Mesendoderm (in vitro differentiated cells): ENCODE results near the gene ZNF485.
"Not testable (repeated sequence)": the region's sequence is repeated elsewhere in the genome, so short reads cannot be mapped to it uniquely, and the experiment has no call there.

ENCODE experiments used
- DNase-seq: peaks from one replicate; pipeline ENCODE4 v3.0.0; 2013
- H2AK5ac ChIP-seq: 2 replicates; pipeline ENCODE4 v1.6.1; 2013; ENCODE audit warnings: low read length, inconsistent platforms
- H2BK120ac ChIP-seq: 2 replicates; pipeline ENCODE4 v1.6.1; 2013; ENCODE audit warnings: low read depth, mild to moderate bottlenecking, low read length, moderate library complexity, mixed read lengths
- H2BK15ac ChIP-seq: replicated peaks from 2 replicates; pipeline ENCODE4 v1.6.1; 2013; ENCODE audit warnings: low read depth, mild to moderate bottlenecking, moderate library complexity
- H2BK5ac ChIP-seq: 2 replicates; pipeline ENCODE4 v1.6.1; 2013; ENCODE audit warnings: low read length, inconsistent platforms
- H3K18ac ChIP-seq: 2 replicates; pipeline ENCODE4 v1.6.1; 2013; ENCODE audit warnings: mild to moderate bottlenecking, low read length, mixed read lengths
- H3K23ac ChIP-seq: one replicate; pipeline ENCODE4 v1.6.1; 2013; ENCODE audit warnings: low read length
- H3K27ac ChIP-seq: 2 replicates; pipeline ENCODE4 v1.5.1; 2013; ENCODE audit warnings: low read depth, mild to moderate bottlenecking, inconsistent platforms, low read length, moderate library complexity
- H3K27me3 ChIP-seq: 2 replicates; pipeline ENCODE4 v1.6.1; 2013; ENCODE audit warnings: low read length, control low read depth, mild to moderate bottlenecking, inconsistent platforms; ENCODE audit not compliant: insufficient read depth, poor library complexity
- H3K36me3 ChIP-seq: 2 replicates; pipeline ENCODE4 v1.6.1; 2013; ENCODE audit warnings: low read length, inconsistent platforms; ENCODE audit not compliant: control insufficient read depth, insufficient read depth
- H3K4ac ChIP-seq: one replicate; pipeline ENCODE4 v1.6.1; 2013; ENCODE audit warnings: low read depth, mild to moderate bottlenecking, low read length, moderate library complexity
- H3K4me1 ChIP-seq: 2 replicates; pipeline ENCODE4 v1.6.1; 2013; ENCODE audit warnings: low read depth, low read length, inconsistent platforms; ENCODE audit not compliant: control insufficient read depth
- H3K4me2 ChIP-seq: 2 replicates; pipeline ENCODE4 v1.6.1; 2013; ENCODE audit warnings: low read length
- H3K4me3 ChIP-seq: 2 replicates; pipeline ENCODE4 v1.5.1; 2013; ENCODE audit warnings: mild to moderate bottlenecking, low read length
- H3K56ac ChIP-seq: one replicate; pipeline ENCODE4 v1.6.1; 2013; ENCODE audit warnings: low read length
- H3K79me1 ChIP-seq: 2 replicates; pipeline ENCODE4 v1.6.1; 2013; ENCODE audit warnings: low read length, inconsistent platforms
- H3K79me2 ChIP-seq: 2 replicates; pipeline ENCODE4 v1.6.1; 2013; ENCODE audit warnings: mild to moderate bottlenecking, low read length; ENCODE audit not compliant: control insufficient read depth, insufficient read depth
- H3K9ac ChIP-seq: 2 replicates; pipeline ENCODE4 v1.6.1; 2013; ENCODE audit warnings: low read length, inconsistent platforms
- H4K5ac ChIP-seq: one replicate; pipeline ENCODE4 v1.6.1; 2013; ENCODE audit warnings: low read length
- H4K8ac ChIP-seq: one replicate; pipeline ENCODE4 v1.6.1; 2013; ENCODE audit warnings: low read depth, mild to moderate bottlenecking, control low read depth, low read length, moderate library complexity
- WGBS: extraction: QIAGEN DNeasy Blood & Tissue Kit; methylation state at CpG from one replicate; pipeline ENCODE4 v1.1.7; 2013; ENCODE audit warnings: low lambda C conversion rate, missing lambda C conversion rate; ENCODE audit not compliant: insufficient coverage; ENCODE audit errors: extremely low coverage; 5-methylcytosine and 5-hydroxymethylcytosine counted together

ZNF485 gene

DNA sequence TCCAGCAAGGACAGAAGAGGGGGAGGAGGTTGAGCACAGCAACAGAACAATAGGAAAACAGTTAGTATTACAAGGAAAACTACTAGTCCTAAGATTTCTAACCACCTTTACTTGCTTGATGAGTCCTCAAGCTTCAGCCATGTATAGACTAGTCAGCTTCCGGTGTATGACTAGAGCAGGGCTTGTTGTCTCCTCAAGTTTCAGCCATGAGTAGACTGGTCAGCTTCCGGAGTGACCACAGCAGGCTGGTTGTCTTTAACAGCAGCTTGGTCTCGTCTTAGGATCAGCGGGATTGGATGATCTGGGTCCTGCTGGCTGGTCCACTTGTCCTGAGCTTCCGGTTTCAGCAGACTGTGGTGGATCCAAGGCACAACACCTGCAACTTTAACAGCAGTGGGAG is 21.2 kb upstream of the ZNF485 start:
- H3K79me1 ChIP-seq = no peaks in the 10 kb centered on the region
- no peak overlapping the region for H2BK15ac ChIP-seq
- H3K4me1 ChIP-seq = no peaks in the 10 kb centered on the region
- no peak overlapping the region for H2AK5ac ChIP-seq
- no peak overlapping the region for H2BK120ac ChIP-seq
- no peaks in the 10 kb centered on the region for H3K36me3 ChIP-seq
- no peak overlapping the region for H3K23ac ChIP-seq
- H4K5ac ChIP-seq = no peak overlapping the region
- no peak overlapping the region for H3K4me3 ChIP-seq
- no peak overlapping the region for H3K56ac ChIP-seq
- WGBS = no CpG with 5 or more reads among the region's 5 CpGs
- H2BK5ac ChIP-seq = no peak overlapping the region
- no peaks in the 10 kb centered on the region for H3K27me3 ChIP-seq
- no peak overlapping the region for H3K18ac ChIP-seq
- no peak overlapping the region for H3K9ac ChIP-seq
- no peak overlapping the region for H3K4me2 ChIP-seq
- no peak overlapping the region for H3K4ac ChIP-seq
- DNase-seq = no peak
- H3K27ac ChIP-seq = no peak overlapping the region
- no peaks in the 10 kb centered on the region for H3K79me2 ChIP-seq
- H4K8ac ChIP-seq = no peak overlapping the region

DNA sequence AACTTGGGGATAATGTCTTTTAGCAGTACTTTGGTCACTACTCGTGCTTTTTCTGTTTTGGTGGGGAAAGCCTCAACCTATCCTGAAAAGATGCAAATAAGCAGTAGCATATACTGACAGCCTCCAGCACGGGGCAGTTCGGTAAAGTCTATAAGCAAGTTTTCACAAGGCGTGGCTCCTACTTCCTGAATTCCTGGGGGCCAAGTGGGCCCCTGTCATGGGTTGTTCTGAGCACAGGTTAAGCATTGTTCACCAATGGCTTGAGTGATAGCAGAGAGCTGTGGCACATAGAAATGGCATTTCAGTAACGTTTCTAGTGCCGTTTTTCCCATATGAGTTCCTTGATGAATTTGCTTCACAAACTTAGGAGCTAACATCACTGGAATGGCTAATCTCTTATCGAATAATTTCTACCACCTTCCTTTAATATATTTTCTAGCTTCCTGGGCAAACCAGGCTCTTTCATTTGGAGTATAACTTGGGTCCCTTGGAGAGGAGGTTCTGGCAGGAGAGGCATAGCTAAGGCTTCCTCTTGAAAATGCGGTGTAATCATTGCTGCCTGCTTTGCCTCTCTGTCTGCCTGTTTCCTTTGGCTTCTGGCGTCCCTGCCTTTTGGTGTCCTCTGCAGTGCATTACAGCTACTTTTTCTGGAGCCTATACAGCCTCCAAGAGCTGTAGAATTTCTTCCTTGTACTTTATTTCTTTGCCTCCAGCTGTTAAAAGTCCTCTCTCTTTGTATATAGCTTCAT is 20.1 kb upstream of the ZNF485 start:
- DNase-seq = no peak
- no peak overlapping the region for H3K27ac ChIP-seq
- H3K79me2 ChIP-seq = no peaks in the 10 kb centered on the region
- H2AK5ac ChIP-seq = no peak overlapping the region
- H3K79me1 ChIP-seq = no peaks in the 10 kb centered on the region
- H3K56ac ChIP-seq = no peak overlapping the region
- no peak overlapping the region for H3K18ac ChIP-seq
- no peak overlapping the region for H3K23ac ChIP-seq
- no peak overlapping the region for H3K4me2 ChIP-seq
- no peak overlapping the region for H3K4me3 ChIP-seq
- no peak overlapping the region for H3K4ac ChIP-seq
- no peaks in the 10 kb centered on the region for H3K27me3 ChIP-seq
- no peak overlapping the region for H2BK5ac ChIP-seq
- H4K5ac ChIP-seq = no peak overlapping the region
- H3K4me1 ChIP-seq = no peaks in the 10 kb centered on the region
- no peak overlapping the region for H2BK120ac ChIP-seq
- H2BK15ac ChIP-seq = no peak overlapping the region
- H3K36me3 ChIP-seq = no peaks in the 10 kb centered on the region
- no peak overlapping the region for H4K8ac ChIP-seq
- no peak overlapping the region for H3K9ac ChIP-seq
- no CpG with 5 or more reads among the region's 9 CpGs for WGBS

DNA sequence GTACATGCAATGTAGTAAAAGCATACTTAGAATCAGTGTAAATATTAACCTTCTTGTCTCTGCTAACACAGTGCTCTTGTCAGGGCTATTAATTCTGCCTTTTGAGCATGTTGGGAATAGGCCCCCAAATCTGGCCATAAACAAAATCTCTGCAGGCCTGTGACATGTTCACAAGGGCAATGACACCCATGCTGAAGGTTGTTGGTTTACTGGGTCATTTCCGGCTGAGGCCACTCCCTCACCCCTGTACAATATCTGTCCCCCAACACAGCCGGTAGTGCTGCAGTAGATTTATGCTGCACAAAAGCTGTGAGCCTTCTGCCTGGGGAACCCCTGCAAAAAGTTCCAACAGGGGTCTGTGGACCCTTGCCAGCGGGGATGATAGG is 19.5 kb upstream of the ZNF485 start:
- not testable (repeated sequence) for DNase-seq, H3K4me3 ChIP-seq, H3K23ac ChIP-seq, H3K18ac ChIP-seq, H4K5ac ChIP-seq, H3K27me3 ChIP-seq, H3K79me1 ChIP-seq, H3K4me2 ChIP-seq, H3K4me1 ChIP-seq, H3K9ac ChIP-seq, H2BK5ac ChIP-seq, H3K27ac ChIP-seq, H3K36me3 ChIP-seq, H3K4ac ChIP-seq, H4K8ac ChIP-seq, H2AK5ac ChIP-seq, H2BK120ac ChIP-seq, H3K56ac ChIP-seq, H3K79me2 ChIP-seq, H2BK15ac ChIP-seq
- WGBS = no CpG with 5 or more reads among the region's 3 CpGs

DNA sequence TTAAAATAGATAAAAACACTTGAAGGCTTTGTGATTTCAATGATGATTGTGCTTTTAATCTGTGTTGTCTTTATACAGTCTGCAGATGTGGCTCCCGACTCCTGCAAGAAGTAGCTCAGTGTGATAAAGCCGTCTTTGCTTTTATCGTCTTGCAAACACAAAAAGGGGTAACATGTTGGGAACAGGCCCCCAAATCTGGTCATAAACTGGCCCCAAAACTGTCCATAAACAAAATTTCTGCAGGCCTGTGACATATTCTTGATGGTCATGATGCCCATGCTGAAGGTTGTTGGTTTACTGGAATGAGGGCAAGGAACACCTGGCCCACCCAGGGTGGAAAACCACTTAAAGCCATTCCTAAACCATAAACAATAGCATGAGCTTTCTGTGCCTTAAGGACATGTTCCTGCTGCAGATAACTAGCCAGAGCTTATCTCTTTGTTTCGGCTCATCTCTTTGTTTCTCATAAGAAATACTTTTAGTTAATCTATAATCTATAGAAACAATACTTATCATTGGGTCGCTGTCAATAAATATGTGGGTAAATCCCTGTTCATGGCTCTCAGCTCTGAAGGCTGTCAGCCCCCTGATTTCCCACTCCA is 14.8 kb upstream of the ZNF485 start:
- Histone ChIP-seq H3K79me1 (no peaks in the 10 kb centered on the region), H3K4ac (no peak overlapping the region), H3K27me3 (no peaks in the 10 kb centered on the region), H3K18ac (no peak overlapping the region), H2BK5ac (no peak overlapping the region), H2BK15ac (no peak overlapping the region), H3K79me2 (no peaks in the 10 kb centered on the region), H3K23ac (no peak overlapping the region), H3K4me3 (no peak overlapping the region), H3K9ac (no peak overlapping the region), H2AK5ac (no peak overlapping the region), H2BK120ac (no peak overlapping the region), H3K56ac (no peak overlapping the region), H3K4me1 (no peaks in the 10 kb centered on the region), H4K8ac (no peak overlapping the region), H3K27ac (no peak overlapping the region), H3K4me2 (no peak overlapping the region), H3K36me3 (no peaks in the 10 kb centered on the region), H4K5ac (no peak overlapping the region)
- WGBS = no CpG with 5 or more reads among the region's 5 CpGs
- no peak for DNase-seq

DNA sequence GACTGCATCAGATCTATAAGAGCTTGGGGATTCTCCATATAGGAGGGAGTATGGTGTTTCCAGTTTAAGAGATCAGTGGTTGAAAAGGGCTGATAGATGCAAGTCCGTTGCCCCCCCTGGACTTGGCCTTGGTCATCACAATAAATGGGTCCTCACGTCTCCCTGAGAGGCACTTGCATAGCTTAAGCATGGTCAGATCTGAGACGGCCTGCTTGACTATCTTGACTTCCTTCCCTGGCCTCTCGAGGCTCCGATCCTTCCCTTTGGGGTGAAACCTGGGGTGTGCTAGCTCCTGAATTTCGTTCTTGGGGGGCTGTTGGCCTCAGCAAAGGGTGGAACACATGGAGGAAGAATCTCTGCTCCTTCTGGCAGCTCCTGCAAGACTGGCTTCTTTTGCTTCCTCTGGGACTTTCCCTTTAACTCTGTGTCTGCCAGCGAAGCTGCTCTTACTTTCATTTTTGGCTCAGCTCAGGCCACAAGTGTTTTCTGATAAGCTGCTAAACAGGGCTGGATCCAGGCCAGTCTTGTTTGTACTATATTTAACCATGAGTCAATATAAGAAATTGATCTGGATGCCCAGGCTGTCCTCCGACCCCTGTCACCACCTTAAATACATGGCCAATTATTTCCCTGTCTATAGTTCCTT is 11.2 kb upstream of the ZNF485 start:
- Histone ChIP-seq H3K18ac (no peak overlapping the region), H3K4me3 (no peak overlapping the region), H2BK15ac (no peak overlapping the region), H3K27me3 (no peaks in the 10 kb centered on the region), H3K4ac (no peak overlapping the region), H2BK120ac (no peak overlapping the region), H3K9ac (no peak overlapping the region), H3K4me2 (no peak overlapping the region), H3K79me1 (no peaks in the 10 kb centered on the region), H4K5ac (no peak overlapping the region), H2AK5ac (no peak overlapping the region), H3K27ac (no peak overlapping the region), H4K8ac (no peak overlapping the region), H3K79me2 (no peaks in the 10 kb centered on the region), H3K36me3 (no peaks in the 10 kb centered on the region), H3K56ac (no peak overlapping the region), H3K4me1 (no peaks in the 10 kb centered on the region), H2BK5ac (no peak overlapping the region), H3K23ac (no peak overlapping the region)
- WGBS = no CpG with 5 or more reads among the region's 8 CpGs
- no peak for DNase-seq
